GM19452 (cell line): Measurements from ENCODE around the gene SLC19A1.
"Not testable (repeated sequence)": the region's sequence is repeated elsewhere in the genome, so short reads cannot be mapped to it uniquely, and the experiment has no call there.

Experiments used
- ATAC-seq: cut with Tn5 transposase; IDR thresholded peaks from one replicate; pipeline ENCODE4 v1.9.1; 2021; ENCODE audit not compliant: unreplicated experiment

The SLC19A1 gene

GRCh38 chr21:45534636-45535331 lies 7.5 kb downstream of the SLC19A1 start:
- no peak for ATAC-seq

GRCh38 chr21:45533846-45534635 lies 8.2 kb downstream of the SLC19A1 start:
- no peak for ATAC-seq

- ATAC-seq: no peak
These were observed 8.8 kb downstream of the SLC19A1 start for GRCh38 chr21:45533361-45533845.

- no peak for ATAC-seq
These were observed 9.3 kb downstream of the SLC19A1 start for GRCh38 chr21:45532826-45533360.

- ATAC-seq: no peak
These were observed 10.6 kb downstream of the SLC19A1 start for GRCh38 chr21:45531393-45532215.

GRCh38 chr21:45531114-45531392 lies 11.2 kb downstream of the SLC19A1 start:
- not testable (repeated sequence) for ATAC-seq

- no peak for ATAC-seq
These were observed 11.7 kb downstream of the SLC19A1 start for GRCh38 chr21:45530423-45531113.

- ATAC-seq: no peak
These were observed 12.3 kb downstream of the SLC19A1 start for GRCh38 chr21:45529785-45530422.

- no peak for ATAC-seq
These were observed 13.1 kb downstream of the SLC19A1 start for GRCh38 chr21:45528981-45529784.

GRCh38 chr21:45528028-45528705 lies 14.1 kb downstream of the SLC19A1 start:
- no peak for ATAC-seq

GRCh38 chr21:45527151-45527999 lies 14.9 kb downstream of the SLC19A1 start:
- ATAC-seq: not testable (repeated sequence)

GRCh38 chr21:45525910-45526306 lies 16.3 kb downstream of the SLC19A1 start:
- ATAC-seq: no peak

- ATAC-seq: no peak
These were observed 16.9 kb downstream of the SLC19A1 start for GRCh38 chr21:45525153-45525909.

GRCh38 chr21:45524756-45525152 lies 17.5 kb downstream of the SLC19A1 start:
- no peak for ATAC-seq

- ATAC-seq: no peak
These were observed 18.7 kb downstream of the SLC19A1 start for GRCh38 chr21:45523411-45524101.

GRCh38 chr21:45522986-45523385 lies 19.3 kb downstream of the SLC19A1 start:
- no peak for ATAC-seq

- ATAC-seq: no peak
These were observed 19.9 kb downstream of the SLC19A1 start for GRCh38 chr21:45522381-45522780.
